Erythroblast (primary cell): ENCODE data around the gene PLCB4.

ENCODE experiments used
- GATA1 ChIP-seq: IDR thresholded peaks from 2 replicates; pipeline ENCODE4 v1.6.1; 2011; ENCODE audit warnings: low read depth, mild to moderate bottlenecking, control low read depth, low read length, moderate library complexity
- POLR2A ChIP-seq: IDR thresholded peaks from 2 replicates; pipeline ENCODE4 v1.6.1; 2011; ENCODE audit warnings: mild to moderate bottlenecking, low read length

GRCh38 chr20:9495701-9496100 is 426.8 kb downstream of the PLCB4 start:
- no peak for TF ChIP-seq POLR2A
- no peak for TF ChIP-seq GATA1
